Measurements from ENCODE around the gene HBB.

DNA sequence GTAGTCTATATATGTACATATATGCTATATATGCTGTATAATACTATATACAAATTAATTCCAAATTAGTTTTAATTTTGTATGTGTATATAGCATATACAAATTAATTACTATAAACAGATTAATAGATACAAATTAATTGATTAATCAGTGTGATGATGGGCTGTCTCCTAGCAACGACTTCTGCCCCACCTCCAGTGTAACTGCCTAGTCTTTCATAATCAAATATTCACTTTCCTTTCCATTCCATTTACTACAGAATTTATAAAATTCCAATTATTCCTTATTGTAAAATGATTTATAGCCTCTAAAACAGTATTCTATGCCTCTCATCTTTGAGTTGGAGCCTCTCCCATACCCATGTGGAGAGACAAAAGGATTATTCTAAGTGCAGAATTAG, 6.4 kb upstream of the HBB start:
- TF ChIP-seq TAF1 (IDR thresholded peaks at IDR 0.05; ENCODE audit: low read depth) = no peak
- TF ChIP-seq, protein P1, sequence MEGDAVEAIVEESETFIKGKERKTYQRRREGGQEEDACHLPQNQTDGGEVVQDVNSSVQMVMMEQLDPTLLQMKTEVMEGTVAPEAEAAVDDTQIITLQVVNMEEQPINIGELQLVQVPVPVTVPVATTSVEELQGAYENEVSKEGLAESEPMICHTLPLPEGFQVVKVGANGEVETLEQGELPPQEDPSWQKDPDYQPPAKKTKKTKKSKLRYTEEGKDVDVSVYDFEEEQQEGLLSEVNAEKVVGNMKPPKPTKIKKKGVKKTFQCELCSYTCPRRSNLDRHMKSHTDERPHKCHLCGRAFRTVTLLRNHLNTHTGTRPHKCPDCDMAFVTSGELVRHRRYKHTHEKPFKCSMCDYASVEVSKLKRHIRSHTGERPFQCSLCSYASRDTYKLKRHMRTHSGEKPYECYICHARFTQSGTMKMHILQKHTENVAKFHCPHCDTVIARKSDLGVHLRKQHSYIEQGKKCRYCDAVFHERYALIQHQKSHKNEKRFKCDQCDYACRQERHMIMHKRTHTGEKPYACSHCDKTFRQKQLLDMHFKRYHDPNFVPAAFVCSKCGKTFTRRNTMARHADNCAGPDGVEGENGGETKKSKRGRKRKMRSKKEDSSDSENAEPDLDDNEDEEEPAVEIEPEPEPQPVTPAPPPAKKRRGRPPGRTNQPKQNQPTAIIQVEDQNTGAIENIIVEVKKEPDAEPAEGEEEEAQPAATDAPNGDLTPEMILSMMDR (IDR thresholded peaks at IDR 0.05; ENCODE audit: poor library complexity, severe bottlenecking) = no peak

Data from neural cell (in vitro differentiated cells).